Measurements from ENCODE around the gene REV1.

- TF ChIP-seq BACH2 (CRISPR knock-in tag; IDR thresholded peaks at IDR 0.05; ENCODE audit: borderline replicate concordance): no peak
- TF ChIP-seq ZNF565 (CRISPR knock-in tag; conservative IDR thresholded peaks at IDR 0.05; ENCODE audit: low read depth): no peak
- no peak for TF ChIP-seq CSRNP3 (CRISPR knock-in tag; IDR thresholded peaks at IDR 0.05)
- no peak for TF ChIP-seq CREB5 (CRISPR knock-in tag; IDR thresholded peaks at IDR 0.05; ENCODE audit: low read depth)
- no peak for TF ChIP-seq ISL1 (CRISPR knock-in tag; IDR thresholded peaks at IDR 0.05)
- TF ChIP-seq RARB (CRISPR knock-in tag; IDR thresholded peaks at IDR 0.05): no peak
Observed at GRCh38 chr2:99509387-99509786, 19.6 kb upstream of the REV1 start.
